Measurements from ENCODE around the gene SCRN3.

SCRN3 gene

GRCh38 chr2:174477759-174478158 lies 82.2 kb downstream of the SCRN3 start:
- DNase-seq (ENCODE audit: low read depth in 2 of 2), result no peak
- TF ChIP-seq CTCF (IDR thresholded peaks at IDR 0.05; ENCODE audit: low read depth, low read length), result no peak

More at GRCh38 chr2:174477759-174478158, 82.2 kb downstream of the SCRN3 start:
- no peak overlapping the region for H3K4me3 ChIP-seq (replicated peaks in 1 of 2; ENCODE audit: low read depth in 2 of 2, low read length in 2 of 2)
